Measurements from ENCODE around the gene CDC42EP1.
A peak's percentile ranks its signal among the peaks of the same experiment; 100 is the strongest.

CDC42EP1 gene

DNA sequence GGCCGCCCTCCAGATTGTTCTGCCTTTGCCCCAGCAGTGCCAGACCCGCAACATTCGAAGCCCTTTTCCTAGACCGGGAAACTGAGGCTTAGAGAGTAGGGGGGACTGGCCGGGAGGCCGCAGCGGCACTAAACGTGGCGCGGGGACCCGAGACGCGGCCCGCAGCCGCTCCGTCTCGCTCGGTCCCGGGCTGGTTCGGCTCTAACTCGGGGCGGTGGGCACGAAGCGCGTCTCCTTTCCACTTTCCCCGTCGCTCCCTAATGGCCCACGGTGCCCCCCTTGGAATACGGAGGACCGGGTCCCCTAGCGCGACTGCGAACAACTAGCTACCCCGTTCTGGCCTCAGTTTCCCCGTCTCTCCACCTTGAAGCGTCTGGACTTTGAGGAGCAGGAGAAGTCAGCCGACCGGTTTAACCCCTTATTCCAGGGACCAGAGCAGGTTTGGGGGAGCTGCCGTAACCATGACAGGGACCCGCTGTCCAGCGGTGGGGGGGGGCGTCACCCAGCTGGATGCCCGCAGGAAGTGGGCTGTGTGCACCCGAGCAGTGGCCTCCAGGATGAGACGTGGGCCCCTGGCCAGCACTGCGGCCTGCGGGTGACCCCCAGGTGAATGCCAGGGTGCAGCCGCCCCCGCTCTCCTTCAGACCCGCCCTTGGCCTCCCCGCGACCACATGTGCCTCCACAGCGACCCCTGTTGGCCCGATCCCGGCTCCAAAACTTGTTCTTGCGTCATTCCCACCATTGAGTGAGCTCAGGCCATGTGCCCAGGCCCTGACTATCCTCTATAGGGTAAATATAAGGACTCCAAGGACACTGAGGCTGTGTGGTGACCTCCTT lies 1.1 kb downstream of the CDC42EP1 start:
- DNase-seq = peak; percentile 83

DNA sequence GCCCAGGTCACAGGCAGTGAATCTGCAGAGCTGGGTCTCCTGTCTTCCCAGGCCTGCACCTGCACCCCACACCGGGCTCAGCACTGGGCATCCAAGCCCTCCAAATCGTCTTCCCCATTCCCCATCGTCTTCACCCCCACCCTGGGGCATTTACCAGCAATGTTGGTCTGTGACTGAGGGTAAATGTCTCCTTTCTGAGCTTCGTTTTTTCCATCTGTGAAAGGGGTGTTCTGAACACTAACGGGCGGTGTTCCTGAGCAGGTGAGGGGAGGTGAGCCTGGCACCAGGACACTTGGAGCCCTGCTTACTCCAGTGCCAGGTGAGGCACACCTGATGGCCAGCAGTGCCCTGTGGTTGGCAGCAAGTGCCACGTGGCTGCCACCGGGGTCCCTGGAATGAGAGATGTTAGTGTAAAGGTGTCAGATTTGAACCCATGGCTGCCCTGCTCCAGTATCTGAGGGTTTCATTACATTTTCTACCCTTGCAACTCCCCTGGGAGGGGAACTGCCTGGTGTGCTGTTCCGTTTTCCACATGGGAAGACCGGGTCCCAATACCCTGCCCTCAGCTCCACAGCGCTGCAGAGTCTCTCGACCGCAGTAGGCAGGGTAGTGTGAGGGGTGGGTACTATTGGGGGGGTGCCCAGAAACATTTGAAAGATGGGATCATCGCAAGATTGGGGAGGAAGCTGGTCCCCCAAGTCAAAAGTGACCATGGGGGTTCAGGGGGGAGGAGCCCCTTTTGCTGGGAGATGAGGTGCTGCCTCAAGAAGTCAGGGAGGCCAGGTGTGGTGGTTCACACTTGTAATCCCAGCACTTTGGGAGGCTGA lies 2.0 kb downstream of the CDC42EP1 start:
- DNase-seq = no peak

DNA sequence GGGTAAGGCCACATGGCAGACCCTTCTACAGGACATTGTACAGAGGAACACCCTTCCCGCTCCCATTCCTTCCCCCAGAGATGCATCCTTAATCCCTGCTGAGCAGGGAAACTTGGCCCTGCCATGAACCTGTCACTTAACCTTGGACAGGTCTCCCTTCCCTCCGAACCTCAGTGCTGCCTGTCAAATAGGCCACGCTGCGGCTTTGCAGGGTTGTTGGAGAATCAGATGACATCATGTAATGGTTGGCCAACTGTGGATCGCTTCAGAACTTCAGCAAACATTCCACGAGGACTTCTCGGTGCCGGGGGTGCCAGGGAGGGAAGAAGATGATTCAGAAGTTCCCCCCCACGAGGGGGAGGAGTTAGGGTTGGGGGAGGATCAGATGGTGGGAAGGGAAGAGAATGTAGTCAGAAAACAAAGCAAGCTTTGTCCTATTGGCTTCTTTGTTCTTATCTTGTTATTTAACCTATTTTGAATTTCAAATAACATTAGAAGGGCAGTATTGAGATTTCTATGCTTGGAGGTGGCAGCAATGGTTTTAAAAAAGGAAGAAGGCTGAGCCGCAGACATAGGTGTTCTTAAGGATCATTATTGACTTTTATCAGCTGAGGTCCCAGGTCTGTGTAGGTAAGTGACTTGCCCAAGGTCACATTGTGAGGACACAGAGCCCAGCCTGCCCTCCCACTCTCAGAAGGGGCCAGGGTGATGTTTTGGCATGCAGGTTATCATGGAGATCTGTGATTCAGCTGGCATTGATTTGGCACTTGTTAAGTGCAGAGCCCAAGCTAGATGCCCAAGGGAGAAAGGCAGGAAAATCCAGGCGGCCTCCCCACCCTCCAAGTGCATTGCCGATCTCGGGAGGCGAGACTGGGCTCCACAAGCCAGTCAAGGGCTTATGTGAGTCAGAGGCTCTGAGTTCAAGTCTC lies 3.1 kb downstream of the CDC42EP1 start:
- no peak for DNase-seq

DNA sequence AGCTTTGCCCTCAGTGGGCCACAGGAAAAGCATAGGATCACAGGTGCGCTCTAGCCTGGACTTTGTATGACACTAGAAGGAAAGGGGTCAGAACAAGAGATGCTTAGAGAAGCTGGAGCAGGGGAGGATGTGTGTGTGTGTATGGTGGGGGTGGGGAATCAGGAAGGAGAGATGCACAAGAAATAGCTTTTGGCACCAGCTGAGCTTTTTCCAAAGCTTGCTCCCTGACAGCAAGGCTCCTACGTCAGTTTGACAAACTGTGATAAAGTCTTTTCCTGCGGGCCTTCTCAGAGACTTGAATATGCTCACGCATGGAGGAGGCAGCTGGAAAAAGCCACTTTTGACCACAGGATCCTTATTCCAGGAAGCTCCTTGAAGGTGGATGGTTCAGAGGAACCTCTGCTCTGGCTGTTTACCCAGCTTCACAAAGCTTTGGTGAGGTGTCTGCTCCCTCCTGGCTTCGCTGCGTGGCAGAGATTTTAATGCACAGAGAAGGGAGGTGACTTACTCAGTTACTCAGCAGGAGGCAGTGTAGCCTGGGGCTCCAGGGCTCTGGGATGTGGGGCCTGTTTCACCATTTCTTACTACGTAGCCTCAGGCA lies 3.9 kb downstream of the CDC42EP1 start:
- no peak for DNase-seq

GRCh38 chr22:37565830-37566229 lies 5.5 kb downstream of the CDC42EP1 start:
- no peak for DNase-seq

DNA sequence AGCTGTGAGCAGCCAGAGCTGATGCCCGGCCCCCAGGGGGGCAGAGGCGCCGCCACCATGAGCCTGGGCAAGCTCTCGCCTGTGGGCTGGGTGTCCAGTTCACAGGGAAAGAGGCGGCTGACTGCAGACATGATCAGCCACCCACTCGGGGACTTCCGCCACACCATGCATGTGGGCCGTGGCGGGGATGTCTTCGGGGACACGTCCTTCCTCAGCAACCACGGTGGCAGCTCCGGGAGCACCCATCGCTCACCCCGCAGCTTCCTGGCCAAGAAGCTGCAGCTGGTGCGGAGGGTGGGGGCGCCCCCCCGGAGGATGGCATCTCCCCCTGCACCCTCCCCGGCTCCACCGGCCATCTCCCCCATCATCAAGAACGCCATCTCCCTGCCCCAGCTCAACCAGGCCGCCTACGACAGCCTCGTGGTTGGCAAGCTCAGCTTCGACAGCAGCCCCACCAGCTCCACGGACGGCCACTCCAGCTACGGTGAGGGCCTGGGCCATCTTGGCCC lies 6.1 kb downstream of the CDC42EP1 start:
- DNase-seq = no peak

DNA sequence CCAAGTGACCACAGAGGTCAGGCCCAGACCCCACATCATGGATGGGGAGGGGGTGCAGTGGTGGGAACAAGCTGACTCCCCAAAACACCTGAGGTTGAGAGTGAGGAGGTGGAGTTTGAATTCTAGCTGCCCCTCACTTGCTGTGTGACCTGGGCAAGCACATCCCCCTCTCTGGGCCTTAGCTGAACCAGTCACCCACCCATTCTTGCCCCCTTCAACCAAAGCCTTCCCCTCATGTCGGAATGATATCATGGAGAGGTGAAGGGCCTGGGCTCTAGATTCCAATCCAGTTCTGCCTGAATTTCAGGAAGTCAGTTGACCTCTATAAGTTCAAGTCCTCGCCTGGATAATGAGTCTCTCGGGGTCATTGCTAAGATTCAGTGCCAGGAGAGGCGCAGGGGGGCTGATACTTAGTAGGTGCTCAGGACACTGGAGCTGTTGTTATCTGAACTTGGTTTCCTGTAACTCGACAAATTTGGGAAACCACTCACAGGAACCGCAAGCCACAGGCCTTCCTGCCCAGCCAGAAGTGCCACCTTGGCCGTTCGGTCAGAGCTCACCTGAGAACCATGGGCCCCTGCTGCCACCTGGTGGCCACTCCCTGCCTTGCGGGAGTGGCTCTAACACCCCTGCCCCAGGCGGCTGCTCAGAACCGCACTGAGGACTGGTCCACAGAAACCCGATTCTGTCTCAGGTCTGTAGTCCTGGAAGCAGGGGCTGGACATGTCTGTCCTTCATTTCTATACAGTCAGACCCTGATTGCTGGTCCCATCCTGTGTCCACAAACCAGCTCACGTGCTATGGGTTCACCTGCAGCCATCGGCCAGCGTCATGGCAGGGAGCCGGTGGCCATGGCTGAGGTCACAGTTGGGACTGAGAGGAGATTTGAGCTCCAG lies 6.9 kb downstream of the CDC42EP1 start:
- peak; percentile 75 for DNase-seq

DNA sequence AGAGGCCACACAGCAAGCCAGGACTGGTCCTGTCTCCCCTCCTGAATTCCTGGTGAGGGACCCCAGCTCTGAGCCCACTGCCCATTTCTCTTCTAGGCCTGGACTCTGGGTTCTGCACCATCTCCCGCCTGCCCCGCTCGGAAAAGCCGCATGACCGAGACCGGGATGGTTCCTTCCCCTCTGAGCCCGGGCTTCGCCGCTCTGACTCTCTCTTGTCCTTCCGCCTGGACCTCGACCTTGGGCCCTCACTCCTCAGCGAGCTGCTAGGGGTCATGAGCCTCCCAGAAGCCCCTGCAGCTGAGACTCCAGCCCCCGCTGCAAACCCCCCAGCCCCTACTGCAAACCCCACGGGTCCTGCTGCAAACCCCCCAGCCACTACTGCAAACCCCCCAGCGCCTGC lies 7.7 kb downstream of the CDC42EP1 start:
- no peak for DNase-seq

DNA sequence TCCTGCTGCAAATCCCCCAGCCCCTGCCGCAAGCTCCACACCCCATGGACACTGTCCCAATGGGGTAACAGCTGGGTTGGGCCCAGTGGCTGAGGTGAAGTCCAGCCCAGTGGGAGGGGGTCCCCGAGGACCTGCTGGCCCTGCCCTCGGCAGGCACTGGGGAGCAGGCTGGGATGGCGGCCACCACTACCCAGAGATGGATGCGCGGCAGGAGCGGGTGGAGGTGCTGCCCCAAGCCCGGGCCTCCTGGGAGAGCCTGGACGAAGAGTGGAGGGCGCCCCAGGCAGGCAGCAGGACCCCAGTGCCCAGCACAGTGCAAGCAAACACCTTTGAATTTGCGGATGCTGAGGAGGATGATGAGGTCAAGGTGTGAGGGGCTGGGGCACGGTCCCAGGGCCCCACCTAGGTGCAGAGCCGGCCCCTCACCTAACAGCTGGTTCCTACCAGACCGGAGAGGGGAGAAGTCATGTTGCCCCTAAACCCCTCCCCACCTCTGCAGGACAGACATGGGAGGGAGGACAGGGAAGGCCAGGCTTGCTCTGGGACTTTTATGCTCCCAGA lies 8.2 kb downstream of the CDC42EP1 start:
- no peak for DNase-seq

DNA sequence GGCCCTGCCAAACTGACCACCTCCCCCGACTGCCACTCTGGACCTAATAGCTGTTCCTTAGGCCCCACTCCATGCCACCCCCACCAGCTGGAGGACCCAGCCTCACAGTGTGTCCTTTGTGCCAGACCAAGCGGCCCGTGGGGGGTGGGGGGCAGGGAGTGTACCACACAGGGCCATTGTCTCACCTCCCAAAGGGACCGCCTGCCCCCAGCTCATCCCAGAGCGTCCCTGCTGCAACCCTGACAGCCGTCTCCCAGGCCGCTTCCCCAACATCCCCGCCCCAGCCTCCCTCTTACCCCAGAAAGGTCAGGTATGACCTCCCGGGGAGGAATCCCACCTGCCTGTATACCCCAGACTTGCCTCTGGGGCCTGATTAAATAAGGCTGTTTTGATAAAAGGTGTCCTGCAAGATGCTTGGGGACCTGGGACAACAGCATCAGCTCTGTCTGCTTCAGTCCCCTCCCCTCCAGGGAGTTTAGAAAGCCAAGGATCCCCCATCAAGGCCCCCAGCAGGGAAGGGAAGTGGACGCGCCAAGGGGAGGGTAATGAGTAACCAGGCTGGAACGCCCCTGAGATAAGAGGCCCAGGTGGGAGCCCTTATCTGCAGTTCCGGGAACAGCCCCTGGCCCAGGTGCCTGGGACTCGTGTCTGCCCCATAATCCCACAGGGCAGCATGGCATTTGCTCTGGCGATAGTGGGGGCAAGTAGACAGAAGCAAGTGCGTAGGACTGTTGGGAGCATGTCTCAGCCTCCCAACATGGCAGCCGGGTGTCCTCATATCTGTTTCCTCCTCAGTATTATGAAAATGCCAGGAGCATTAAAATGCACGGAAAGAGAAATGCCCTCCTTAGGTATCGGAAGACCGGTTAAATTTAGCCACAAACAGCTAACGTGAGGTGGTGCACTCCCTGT lies 9.0 kb downstream of the CDC42EP1 start:
- no peak for DNase-seq

- DNase-seq = no peak
Observed at GRCh38 chr22:37569921-37570660, 9.8 kb downstream of the CDC42EP1 start.

- DNase-seq = no peak
Observed at GRCh38 chr22:37570661-37570976, 10.3 kb downstream of the CDC42EP1 start.

DNA sequence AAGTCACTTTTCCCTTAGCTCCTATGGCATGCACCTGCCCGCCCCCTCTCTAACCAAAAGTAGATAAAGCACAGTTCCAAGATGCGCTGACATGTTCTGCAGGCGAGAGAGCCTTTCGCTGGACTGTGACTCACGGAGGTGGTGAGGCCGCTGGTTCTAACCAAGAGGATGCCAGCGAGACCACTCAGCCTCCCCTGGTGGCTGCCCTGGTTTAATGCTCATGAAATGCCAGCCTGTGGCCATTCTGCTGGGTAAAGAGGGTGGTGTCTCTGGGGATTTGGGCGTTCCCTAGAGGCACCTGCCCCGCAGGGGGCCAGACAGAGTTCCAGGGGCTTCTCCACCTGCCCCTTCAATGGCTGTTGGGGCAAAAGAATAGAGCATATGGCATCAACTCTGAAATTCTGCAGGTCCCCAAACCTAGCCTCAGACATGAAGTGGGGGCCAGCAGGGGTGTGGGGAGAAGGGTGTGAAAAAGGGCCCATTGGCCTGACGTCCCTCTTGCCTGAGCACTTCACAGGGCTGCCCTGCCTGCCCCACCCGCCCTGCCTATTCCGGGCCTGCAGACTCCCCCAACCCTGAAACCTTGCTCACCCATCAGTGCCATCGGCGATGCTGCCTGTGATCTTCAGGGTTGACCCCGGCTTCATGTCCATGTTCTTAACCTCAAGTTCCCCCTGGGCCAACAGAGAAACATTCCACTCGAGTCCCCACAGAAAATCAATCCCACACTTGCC lies 11.1 kb downstream of the CDC42EP1 start:
- DNase-seq = peak; percentile 71

DNA sequence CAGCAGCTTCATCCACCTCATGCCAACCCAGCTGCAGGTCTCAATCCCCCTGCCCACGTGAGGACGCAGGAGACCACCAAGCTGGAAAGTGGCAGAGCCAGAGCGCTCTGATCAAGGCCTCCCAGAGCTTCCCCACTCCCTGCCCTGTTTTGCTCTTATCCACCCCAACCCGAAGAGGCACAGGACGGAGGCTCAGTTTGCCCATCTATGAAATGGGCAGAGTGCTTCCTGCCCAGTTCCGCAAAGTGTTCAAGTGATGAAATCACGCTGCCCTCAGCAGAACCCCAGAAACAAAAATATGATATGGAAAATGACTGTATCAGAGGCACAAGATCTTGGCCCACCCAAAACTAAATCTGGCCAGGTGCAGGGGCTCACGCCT lies 11.7 kb downstream of the CDC42EP1 start:
- no peak for DNase-seq

GRCh38 chr22:37575490-37576003 lies 15.3 kb downstream of the CDC42EP1 start:
- DNase-seq = no peak

DNA sequence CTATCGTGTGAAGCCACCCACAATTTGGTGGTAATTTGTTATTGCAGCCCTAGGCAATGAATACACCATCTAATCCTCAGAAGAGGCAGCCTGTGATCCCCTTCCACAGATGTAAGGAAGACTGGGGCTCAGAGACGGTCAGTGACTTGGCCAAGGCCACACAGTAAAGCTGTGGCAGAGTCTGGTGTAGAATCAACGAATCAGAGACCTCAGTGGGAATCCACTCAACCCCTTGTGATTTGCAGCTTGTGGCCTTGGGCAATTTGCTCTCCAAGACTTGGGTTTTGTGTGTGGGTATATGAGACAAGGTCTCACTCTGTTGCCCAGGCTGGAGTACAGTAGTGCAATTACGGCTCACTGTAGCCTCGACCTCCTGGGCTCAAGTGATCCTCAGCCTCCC lies 17.7 kb downstream of the CDC42EP1 start:
- no peak for DNase-seq

DNA sequence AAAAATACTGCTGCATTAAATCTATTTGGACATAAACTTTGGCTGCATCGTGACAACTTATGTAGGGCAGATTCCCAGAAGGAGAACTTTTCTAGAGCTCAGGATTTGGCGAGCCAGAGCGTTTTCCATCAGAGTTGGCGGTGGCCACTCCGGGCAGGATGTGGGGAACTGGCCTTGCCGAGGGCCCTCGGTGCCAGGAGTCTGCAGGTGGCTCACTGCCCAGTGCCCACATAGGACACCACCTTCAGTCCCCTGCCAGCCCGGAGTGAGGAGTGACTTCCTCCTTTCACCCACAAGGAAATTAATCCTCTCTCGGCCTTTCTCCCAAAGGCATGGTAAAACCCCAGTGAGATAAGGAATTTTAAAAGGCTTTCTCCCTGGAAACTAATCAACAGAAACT lies 21.2 kb downstream of the CDC42EP1 start:
- no peak for DNase-seq

- no peak for DNase-seq
Observed at GRCh38 chr22:37582526-37582925, 22.2 kb downstream of the CDC42EP1 start.
